CD4-positive, alpha-beta T cell treated with Interleukin-6 for 4 hours (primary cell): ENCODE data around the gene GNAI3.

Source experiments
- DNase-seq: peaks from one replicate; pipeline ENCODE4 v3.0.0-alpha.2; 2020; ENCODE audit warnings: mixed read lengths

GNAI3 gene

DNA sequence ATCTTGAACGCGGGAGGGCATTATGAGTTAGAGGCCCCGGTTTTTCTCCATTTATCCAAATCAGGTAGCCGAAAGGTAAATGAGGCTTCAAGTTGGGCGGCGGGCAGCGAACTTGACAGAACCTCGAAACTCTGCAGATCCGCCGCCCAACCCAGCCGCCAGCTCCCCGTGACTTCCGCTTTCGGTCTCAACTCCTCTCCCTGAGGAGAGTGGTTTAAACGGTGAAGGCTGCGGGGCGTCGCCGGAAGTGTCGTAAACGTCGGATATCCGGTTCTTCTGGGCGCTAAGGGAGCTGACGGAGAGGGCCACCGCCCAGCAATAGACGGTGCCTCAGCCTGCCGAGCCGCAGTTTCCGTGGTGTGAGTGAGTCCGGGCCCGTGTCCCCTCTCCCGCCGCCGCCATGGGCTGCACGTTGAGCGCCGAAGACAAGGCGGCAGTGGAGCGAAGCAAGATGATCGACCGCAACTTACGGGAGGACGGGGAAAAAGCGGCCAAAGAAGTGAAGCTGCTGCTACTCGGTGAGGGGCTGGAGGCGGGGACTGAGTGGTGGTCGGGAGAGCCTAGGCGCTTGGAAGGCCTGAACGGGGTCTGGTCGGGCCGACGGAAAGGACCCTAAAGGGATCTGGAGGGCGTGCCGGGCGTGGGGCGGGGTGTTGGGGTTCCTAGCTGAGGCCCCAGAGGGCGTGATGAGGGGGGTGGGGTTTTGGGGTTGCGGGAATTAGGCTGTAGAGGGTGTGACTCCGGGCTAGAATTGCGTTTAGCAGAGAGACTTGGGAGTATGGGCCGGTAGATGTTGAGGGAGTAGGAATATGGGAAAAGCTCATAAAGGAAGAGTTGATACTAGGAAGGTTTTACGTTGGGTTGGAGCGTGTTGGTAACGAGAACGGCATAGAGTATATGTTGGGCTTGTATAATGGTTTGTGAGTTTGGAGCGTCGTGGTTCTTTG, at the start of gene GNAI3:
TSS of gene GNAI3 (plus strand) at position 295 of the 947 bp plus-strand sequence. CDS start at position 401, 106 bp downstream.
- DNase-seq: peak; percentile 96

DNA sequence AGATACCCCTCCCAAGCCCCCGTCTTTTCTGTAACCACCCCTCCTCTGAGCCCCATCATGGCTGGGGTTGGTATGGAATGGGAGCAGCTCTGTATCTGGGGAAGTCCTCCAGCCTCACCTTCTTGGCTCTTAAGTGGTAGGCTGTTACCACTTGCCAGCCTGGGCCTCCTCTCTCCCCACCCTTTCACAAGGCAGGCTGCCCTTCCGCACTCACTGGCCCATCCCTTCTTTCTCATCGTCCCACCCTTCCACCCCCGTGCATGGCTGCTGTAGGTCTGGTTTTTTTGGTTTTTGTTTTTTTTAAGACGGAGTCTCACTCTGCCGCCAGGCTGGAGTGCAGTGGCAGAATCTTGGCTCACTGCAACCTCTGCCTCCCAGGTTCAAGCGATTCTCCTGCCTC, 49.3 kb upstream of the GNAI3 start:
- no peak for DNase-seq

DNA sequence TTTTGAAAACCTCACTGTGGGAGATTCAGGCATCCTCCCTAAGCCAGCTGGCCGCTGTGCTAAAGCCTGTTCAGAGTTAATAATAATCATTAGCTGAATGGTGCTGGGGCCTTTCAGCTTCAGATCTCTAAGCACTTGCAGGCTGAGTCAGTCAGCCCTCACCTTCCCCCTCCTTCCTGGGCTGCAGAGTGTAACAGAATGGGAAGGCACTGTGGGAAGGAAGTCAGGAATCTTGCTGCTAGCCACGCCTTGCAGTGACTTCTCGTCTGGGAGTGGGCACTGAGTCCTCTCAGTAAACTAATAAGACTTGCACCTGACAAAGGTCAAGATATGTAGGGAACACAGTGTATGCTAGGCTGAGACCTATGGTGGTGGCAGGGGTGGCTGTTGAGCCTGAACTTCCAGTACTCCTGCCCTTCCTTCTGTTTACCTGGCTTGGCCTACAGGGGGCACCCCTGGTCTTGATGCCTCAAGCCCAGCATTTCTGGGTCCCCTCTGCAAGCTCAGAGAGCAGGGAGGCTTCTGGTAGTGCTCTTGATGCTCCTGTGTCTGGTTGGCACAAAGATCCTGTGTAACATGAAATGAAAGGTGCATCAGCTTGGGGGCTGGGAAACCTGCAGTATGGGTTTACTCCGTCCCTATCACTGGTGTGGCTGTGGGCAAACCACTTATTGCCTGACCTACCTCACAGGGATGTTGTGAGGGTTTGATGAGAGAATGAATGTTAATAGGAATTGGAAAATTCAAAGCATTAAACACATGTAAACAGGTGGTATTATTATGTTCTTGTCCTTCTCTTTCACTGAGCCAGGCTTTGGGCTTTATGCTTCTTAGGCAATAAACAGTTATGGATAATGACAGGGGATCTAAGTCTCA, 48.5 kb upstream of the GNAI3 start:
- DNase-seq: peak; percentile 76

GRCh38 chr1:109500941-109501381, 47.5 kb upstream of the GNAI3 start:
- no peak for DNase-seq

- no peak for DNase-seq
Observed at GRCh38 chr1:109501644-109502363, 46.6 kb upstream of the GNAI3 start.

- peak; percentile 73 for DNase-seq
Observed at GRCh38 chr1:109502364-109502851, 46.0 kb upstream of the GNAI3 start.

GRCh38 chr1:109503935-109504334, 44.5 kb upstream of the GNAI3 start:
- peak; percentile 22 for DNase-seq

- DNase-seq: no peak
Observed at GRCh38 chr1:109504974-109505373, 43.4 kb upstream of the GNAI3 start.

DNA sequence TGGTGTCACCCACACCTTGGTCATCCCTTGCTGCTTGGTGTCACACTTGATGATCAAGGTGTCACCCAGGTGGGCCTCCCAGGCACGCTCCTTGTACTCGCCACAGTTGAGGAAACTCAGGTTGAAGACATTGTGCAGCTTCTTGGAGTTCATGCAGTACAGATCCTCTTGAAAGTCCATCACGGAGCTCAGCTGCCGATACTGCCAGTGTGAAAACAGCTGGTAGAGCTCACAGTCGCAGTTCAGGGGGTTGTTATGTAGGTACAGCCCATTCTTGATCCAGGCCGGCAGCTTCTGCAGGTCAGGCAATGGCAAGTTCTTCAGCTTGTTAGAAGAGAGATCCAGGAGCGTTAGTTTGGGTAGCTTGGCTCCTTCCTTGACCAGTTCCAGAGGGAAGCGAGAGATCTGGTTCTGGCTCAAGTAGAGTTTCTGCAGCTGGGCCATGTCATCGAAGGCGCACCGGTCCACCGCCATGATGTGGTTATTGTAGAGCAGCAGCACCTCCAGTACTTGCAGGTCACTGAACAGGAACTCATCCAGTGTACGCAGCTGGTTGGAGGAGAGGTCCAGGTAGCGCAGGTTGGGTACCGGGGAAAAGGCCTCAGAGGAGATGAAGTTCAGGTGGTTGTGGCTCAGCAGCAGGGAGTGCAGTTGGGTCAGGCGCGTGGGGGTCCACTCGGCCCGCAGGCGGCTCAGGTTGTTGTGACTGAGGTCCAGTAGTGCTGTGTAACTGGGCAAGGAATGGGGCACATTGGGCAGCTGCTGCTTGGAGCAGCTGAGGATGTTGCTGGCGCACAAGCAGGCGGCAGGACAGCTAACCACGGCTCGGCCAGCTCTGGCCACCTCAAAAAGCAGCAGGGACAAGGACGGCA, 40.2 kb upstream of the GNAI3 start:
- no peak for DNase-seq

- no peak for DNase-seq
Observed at GRCh38 chr1:109508873-109509175, 39.6 kb upstream of the GNAI3 start.

GRCh38 chr1:109509176-109510134, 39.0 kb upstream of the GNAI3 start, which contains the start of gene AMIGO1:
TSS of gene AMIGO1 (minus strand) at chr1:109509727. CDS start at chr1:109508912, 815 bp downstream.
- peak; percentile 80 for DNase-seq

DNA sequence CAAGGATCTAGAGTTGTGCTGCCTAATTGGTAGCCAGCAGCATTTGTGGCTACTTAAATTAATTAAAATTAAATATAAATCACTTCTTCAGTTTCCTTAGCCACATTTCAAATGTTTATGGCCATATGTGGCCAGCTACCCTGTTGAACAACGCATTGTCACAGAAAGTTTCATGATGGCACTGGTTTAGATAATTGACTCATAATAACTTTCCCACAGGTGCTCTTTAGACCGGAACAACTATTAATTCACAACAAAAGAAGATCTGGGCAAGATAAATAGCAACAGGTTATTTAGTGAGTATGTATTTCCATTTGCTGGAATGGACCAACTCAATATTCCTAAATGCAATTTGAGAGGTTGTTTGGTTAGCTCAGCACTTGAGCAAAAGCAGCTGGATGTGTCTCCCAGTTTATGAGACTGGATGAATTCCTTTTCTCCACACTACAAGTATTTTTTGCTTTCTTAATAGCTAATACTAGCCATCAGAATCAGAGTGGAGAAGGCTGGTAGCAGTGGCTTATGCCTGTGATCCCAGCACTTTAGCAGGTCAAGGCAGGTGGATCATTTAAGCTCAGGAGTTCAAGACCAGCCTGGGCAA, 35.2 kb upstream of the GNAI3 start:
- no peak for DNase-seq

DNA sequence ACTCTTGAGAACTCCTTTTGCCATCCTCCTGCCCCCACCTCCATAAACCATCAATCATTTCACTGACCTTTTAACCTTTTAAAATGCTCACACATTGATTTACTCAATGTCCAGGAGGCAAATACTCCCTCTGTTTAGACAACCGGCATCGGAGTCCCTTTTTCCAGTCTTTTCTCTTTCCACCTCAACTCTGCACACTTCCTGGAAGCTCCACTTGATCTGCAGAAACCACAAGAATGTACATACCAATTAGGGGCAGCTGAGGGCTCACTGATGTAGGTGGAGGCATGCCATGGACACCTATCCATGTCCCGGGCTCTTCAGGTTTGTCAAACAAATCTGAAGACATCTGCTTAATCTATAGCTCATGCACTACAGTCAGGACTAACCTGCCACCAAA, 33.6 kb upstream of the GNAI3 start:
- no peak for DNase-seq

GRCh38 chr1:109516872-109517271, 31.5 kb upstream of the GNAI3 start:
- no peak for DNase-seq

- DNase-seq: no peak
Observed at GRCh38 chr1:109517337-109517736, 31.1 kb upstream of the GNAI3 start.

GRCh38 chr1:109521002-109521951, 27.1 kb upstream of the GNAI3 start:
- DNase-seq: no peak

DNA sequence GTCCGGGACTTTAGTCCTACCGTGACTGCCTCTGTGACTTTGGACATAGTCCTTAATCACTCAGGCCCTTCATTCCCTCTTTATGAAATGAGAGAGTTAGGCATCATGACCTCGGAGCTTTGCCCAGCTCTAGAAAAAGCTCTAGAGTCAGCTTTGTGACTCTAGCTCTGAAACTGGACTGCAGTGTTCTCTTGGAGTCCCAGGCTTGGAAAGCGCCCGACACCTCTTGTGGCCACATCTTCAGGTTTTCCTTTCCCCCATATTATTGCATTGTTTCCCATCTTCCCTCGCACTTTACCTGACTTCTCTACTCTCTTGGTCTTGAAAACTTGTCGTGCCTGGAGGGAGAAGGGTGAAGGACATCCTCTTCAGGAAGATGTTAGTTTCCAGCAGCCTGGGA, 26.4 kb upstream of the GNAI3 start:
- no peak for DNase-seq

DNA sequence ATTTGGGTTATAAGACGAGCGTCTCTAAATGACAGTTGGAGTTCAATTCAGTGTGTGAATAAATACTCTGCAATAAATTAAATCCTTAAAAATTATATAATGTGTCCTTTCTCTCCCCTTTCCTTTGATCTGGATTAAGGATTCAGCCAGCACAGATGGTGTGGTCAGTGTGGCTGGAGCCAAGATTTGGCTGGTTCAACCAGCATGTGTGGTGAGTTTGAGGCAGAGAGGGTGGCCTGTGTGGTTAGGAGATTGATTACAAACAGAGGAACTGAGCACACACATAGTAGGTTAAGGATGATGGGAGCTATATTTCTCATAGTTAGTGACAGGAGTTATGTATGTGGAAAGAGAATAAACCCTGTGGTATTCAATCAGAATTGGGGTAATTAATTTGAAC, 24.7 kb upstream of the GNAI3 start:
- no peak for DNase-seq
